ENCODE data around the gene SERPINF2. TPM values are rescaled to one million over a fixed set of nuclear protein-coding genes. Genes with fewer than 3 reads are reported as not detected.

SERPINF2 gene
- total RNA-seq, 4 donors from 2014 or later: 6.0 to 28.8 (median 9.1) TPM

Other genes starting within 250 kb of the SERPINF2 start
- gene INPP5K, start 226.3 kb upstream of the SERPINF2 start, total RNA-seq: 100 to 1,000 TPM; 103 to 279 (median 153) TPM
- gene PITPNA, start 180.1 kb upstream of the SERPINF2 start, total RNA-seq: 10 to 100 TPM; 27.6 to 49.7 (median 33.7) TPM
- gene SLC43A2, start 114.0 kb upstream of the SERPINF2 start, total RNA-seq: 10 to 100 TPM; 21.0 to 39.9 (median 23.1) TPM
- 10 to 100 TPM in 3 of 4 donors, 1 to 10 TPM in 1; 7.2 to 43.0 (median 18.8) TPM for gene SCARF1, start 97.1 kb upstream of the SERPINF2 start, total RNA-seq
- 10 to 100 TPM; 26.5 to 60.5 (median 35.6) TPM for gene RILP, start 93.0 kb upstream of the SERPINF2 start, total RNA-seq
- 100 to 1,000 TPM; 146 to 215 (median 183) TPM for gene PRPF8, start 58.0 kb upstream of the SERPINF2 start, total RNA-seq
- gene TLCD2, start 32.5 kb upstream of the SERPINF2 start, total RNA-seq: 10 to 100 TPM in 3 of 4 donors, 1 to 10 TPM in 1; 7.1 to 16.5 (median 11.4) TPM
- 10 to 100 TPM; 39.2 to 71.1 (median 49.8) TPM for gene WDR81, start 18.2 kb upstream of the SERPINF2 start, total RNA-seq
- 1,000 to 10,000 TPM in 3 of 4 donors, 100 to 1,000 TPM in 1; 868 to 2,171 (median 1,171) TPM for gene SERPINF1, start 19.2 kb downstream of the SERPINF2 start, total RNA-seq
- 10 to 100 TPM in 3 of 4 donors, 1 to 10 TPM in 1; 9.1 to 28.2 (median 20.3) TPM for gene SMYD4, start 87.0 kb downstream of the SERPINF2 start, total RNA-seq
- gene RPA1, start 87.1 kb downstream of the SERPINF2 start, total RNA-seq: 10 to 100 TPM; 22.8 to 31.4 (median 24.1) TPM

All from omental fat pad (tissue), 4 donors.